Urinary bladder (tissue), 4 donors: Measurements from ENCODE around the gene NRGN. TPM values are rescaled to one million over a fixed set of nuclear protein-coding genes. Genes with fewer than 3 reads are reported as not detected.

ENCODE experiments used
- DNase-seq: peaks from one replicate; pipeline ENCODE4 v3.0.0-alpha.2; 2015; ENCODE audit errors: extremely low spot score
- H3K27ac ChIP-seq: one replicate; pipeline ENCODE4 v1.5.1; 2013; ENCODE audit warnings: low read depth, mild to moderate bottlenecking, moderate library complexity
- H3K36me3 ChIP-seq: one replicate; pipeline ENCODE4 v1.6.1; 2013; ENCODE audit warnings: mild to moderate bottlenecking, moderate library complexity; ENCODE audit not compliant: insufficient read depth
- H3K4me1 ChIP-seq: one replicate; pipeline ENCODE4 v1.6.1; 2013; ENCODE audit warnings: mild to moderate bottlenecking, moderate library complexity; ENCODE audit not compliant: insufficient read depth
- H3K4me3 ChIP-seq: one replicate; pipeline ENCODE4 v1.5.1; 2013; ENCODE audit warnings: low read depth, low read length
- WGBS: extraction: QIAGEN DNeasy Blood & Tissue Kit; methylation state at CpG from one replicate; pipeline ENCODE4 v1.1.7; 2013; 5-methylcytosine and 5-hydroxymethylcytosine counted together
- polyA plus RNA-seq: library from polyadenylated mRNA; stranded (reverse); fragments of 200-250 nt; gene quantifications from one replicate; pipeline ENCODE4 v1.2.3, GENCODE V29; 2013
- total RNA-seq: library from RNA; depleted of rRNA; stranded (reverse); fragments of >200 nt; gene quantifications from one replicate; pipeline ENCODE4 v1.2.3, GENCODE V29; 2014
- donor health status: healthy with polysubstance abuse.
- donor health status: healthy.

NRGN gene
- total and polyA plus RNA-seq, 2 donors = 0.37 to 5.1 TPM

DNA sequence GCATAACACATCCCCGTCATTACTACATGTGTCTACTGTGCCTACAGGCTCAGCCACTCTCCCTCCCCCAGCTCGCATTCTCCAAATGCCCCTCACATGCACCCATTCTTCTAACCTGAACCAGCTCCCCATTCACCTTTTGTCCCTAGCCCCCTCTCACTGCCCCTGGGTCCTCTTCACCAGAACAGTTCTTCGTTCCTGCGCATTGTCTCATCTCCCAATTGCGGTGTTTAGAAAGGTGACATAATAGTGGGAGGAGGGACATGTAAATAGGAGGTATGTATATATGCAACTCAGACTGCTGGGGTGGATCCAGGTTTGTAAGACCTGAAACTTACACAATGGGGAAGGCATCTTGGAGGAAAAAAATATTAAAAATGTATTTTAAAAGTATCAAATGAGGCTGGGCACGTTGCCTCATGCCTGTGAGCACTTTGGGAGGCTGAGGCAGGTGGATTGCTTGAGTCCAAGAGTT is 17.0 kb downstream of the NRGN start:
- Histone ChIP-seq H3K4me1 (no peaks in the 10 kb centered on the region), H3K27ac (no peak overlapping the region), H3K4me3 (no peak overlapping the region), H3K36me3 (no peaks in the 10 kb centered on the region)
- WGBS = 30% methylated on average over 6 of the region's 6 CpGs
- no peak for DNase-seq

DNA sequence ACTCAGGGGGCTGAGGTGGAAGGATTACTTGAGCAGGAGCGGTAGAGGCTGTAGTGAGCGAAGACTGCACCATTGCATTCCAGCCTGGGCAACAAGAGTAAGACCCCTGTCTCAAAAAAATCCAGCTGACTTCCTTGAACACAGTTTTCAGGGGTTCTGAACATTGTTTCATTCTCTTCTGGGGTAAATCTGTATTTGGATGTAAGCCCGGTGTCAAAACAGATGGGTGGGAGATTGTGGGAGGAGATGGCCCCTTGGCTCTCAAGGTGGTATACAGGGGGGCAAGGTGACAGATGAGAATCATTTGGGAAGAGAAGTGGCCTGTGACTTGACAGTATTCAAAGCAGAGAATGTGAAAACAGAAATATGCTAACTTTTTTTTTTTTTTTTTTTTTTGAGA is 17.6 kb downstream of the NRGN start:
- H3K27ac ChIP-seq = no peak overlapping the region
- DNase-seq = no peak
- WGBS = 40% methylated on average over 3 of the region's 3 CpGs
- H3K36me3 ChIP-seq = no peaks in the 10 kb centered on the region
- no peaks in the 10 kb centered on the region for H3K4me1 ChIP-seq
- H3K4me3 ChIP-seq = no peak overlapping the region

DNA sequence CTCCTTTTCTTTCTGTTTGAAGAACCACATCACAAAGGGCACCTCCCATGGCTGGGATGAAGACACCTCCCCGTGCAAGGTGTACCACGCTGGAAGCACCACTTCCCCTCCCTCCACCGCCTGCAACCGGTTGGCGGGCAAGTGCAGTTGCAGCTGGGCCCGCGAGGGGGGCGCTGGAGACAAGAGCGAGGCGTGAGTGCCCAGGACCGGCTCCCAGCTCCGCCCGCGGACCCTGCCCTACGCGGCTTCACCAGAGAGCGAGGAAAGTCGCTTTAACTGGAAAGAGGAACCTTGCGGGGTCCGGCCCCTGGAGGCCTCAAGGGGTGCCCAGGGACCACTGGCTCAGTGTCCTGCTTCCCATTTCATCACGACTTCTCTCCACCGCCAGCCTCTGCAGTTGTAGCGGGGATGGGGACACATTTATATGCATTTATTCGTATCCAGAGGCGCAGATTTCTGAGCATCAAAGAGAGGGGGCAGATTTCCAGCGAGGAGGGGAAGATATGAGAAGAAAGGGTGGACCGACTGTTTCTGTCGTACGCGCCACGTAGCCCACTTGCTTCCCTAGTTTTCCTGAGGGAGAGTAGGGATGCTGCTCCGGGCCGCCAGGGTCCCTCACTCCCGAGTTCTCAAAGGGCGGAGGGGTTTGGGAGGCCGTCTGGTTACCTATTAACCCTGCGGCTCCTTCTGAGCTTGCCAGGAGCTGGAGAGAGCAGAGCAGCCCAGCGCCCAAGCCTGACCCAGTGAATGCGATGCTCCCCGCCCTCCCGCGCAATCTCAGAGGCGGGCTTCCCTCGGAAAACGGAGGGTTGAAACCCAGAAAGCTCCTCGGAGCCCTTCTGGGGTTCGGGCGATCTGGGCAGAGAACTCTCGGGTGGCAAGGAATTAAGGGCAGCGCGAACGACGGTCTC is 18.9 kb downstream of the NRGN start:
- Histone ChIP-seq H3K4me3 (peak overlapping the region; percentile 14), H3K27ac (no peak overlapping the region), H3K4me1 (no peaks in the 10 kb centered on the region), H3K36me3 (no peaks in the 10 kb centered on the region)
- WGBS = 6% methylated on average over 53 of the region's 53 CpGs
- DNase-seq = no peak

DNA sequence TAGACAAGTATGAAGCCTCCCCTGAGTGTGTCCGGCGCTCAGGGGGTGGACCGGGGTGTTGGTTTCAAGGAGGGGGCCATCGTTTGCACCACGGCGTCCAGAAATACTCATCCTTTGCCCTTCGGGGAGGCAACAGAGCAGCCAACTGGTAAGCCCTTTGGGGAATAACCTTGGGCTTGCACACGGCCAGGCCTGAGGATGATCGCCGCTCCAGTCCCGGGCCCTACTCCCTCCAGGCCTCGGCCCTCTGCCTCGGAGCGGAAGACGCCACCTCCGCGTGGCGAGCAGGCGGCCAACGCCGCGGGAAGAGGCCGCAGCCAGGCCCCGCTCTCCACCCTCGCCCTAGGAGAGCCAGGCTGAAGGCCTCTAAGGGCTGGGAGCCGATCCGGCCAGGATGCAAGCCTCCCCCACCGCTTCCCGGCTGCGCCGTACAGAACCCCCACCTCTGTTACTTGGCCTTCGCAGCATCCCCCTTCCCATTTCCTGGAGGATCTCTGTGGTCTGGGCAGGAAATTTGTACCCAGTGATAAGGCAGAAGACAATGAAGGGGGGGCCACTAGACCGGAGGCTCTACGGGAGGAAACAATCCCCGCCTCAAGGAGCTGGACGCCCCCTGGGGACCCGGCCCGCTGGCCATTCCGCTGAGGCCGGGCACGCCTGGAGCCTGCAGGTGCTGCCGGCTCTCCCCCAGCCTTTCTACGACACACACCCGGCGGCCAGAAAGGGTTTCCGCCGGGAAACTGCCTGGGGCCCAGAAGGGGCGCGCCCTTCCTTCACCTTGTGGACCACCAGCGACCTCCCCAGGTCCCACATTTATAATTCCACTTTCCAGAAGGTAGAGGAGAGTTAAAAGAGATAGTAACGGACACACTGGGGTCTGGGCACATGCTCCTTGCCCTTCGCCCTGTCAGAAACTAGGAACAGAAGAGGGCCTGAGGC is 19.8 kb downstream of the NRGN start:
- H3K36me3 ChIP-seq = no peaks in the 10 kb centered on the region
- peak overlapping the region; percentile 33 for H3K4me3 ChIP-seq
- DNase-seq = no peak
- no peak overlapping the region for H3K27ac ChIP-seq
- WGBS = 28% methylated on average over 52 of the region's 52 CpGs
- no peaks in the 10 kb centered on the region for H3K4me1 ChIP-seq

DNA sequence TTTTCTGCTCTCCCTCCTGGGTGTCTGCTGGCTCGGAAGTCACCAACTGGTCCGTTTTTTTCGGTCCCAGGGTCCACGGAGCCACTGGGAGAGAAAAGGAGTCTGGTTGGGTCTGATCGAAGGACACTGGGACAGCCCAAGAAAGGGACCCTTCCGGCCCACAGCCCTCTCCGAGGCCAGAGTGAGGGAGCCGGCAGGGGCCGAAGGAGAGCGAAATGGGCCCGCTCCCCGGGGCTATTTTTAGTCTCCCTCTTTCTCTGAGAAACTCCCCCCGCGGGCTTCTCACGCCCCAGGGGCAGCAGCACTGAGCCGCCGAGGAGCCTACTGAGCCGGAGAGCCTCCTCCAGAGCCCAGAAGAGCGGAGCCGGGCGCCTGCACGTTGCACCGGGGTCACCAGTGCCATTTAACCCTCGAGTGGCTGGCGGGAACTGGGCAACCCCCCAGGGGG is 20.5 kb downstream of the NRGN start:
- 10% methylated on average over 25 of the region's 25 CpGs for WGBS
- H3K4me1 ChIP-seq = no peaks in the 10 kb centered on the region
- no peak for DNase-seq

DNA sequence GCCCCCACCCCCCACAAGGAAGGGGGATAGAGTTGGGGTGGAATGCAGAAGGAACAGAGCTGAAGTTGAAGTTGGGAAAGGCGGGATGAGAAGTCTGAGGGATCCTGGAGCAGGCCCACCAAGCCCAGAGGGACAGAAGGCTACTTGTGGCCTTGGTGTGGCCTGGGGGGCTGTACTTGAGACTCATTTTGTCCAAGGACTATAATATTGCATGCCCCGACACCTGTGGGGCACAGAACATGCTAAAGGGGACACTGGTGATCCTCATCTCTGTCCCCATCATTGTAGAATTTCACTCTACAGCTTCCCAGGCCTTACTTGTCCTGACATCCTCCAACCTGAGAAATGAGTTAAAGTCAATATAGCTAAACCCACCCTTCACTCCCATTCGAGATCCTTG is 21.1 kb downstream of the NRGN start:
- Histone ChIP-seq H3K4me1 (no peaks in the 10 kb centered on the region), H3K36me3 (no peaks in the 10 kb centered on the region), H3K27ac (no peak overlapping the region), H3K4me3 (peak overlapping the region; percentile 33)
- 70% methylated on average over 3 of the region's 3 CpGs for WGBS
- DNase-seq = no peak

More for the DNA sequence above, 20.5 kb downstream of the NRGN start:
- Histone ChIP-seq H3K36me3 (no peaks in the 10 kb centered on the region), H3K27ac (no peak overlapping the region), H3K4me3 (peak overlapping the region; percentile 33)

DNA sequence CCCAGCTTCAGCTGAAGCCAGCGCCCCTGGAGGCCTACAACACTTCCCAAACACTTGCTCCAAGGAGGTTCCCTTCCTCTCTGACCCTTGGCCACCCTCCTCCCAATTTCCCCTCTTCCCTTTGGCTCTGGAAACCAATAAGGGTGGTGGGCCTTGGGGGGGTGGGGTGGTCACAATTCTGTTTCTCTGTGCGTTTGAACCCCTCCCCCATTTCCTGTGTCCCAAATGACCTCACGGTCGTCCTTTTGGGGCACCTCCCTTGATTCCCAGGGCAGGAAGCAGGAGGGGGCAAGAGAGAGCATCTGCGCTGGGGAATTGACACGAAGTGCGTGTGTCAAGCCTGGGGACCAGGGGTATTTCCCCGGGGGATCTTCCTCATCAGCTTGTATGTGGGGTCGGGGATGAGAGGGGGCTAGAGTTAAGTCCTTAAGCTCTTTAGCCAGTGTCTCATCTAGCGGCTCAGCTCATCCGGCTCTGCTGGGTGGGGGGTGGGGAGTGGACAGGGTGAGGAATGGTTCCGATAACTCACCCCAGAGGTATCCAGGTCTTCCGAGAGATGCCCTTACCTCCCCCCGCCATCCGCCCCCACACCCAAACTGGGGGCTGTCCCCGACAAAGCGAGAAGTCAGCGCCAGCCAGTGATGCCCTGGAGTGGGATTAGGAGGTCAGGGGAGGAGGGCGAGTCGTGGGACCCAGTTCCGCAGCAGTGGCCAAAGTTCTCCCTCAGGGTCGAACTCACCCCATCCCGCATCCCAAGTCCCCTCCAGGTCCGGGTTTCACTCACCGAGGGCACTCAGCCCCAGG is 21.8 kb downstream of the NRGN start:
- Histone ChIP-seq H3K27ac (peak overlapping the region; percentile 48), H3K4me1 (no peaks in the 10 kb centered on the region), H3K4me3 (peak overlapping the region; percentile 33), H3K36me3 (no peaks in the 10 kb centered on the region)
- no peak for DNase-seq
- 14% methylated on average over 25 of the region's 25 CpGs for WGBS

DNA sequence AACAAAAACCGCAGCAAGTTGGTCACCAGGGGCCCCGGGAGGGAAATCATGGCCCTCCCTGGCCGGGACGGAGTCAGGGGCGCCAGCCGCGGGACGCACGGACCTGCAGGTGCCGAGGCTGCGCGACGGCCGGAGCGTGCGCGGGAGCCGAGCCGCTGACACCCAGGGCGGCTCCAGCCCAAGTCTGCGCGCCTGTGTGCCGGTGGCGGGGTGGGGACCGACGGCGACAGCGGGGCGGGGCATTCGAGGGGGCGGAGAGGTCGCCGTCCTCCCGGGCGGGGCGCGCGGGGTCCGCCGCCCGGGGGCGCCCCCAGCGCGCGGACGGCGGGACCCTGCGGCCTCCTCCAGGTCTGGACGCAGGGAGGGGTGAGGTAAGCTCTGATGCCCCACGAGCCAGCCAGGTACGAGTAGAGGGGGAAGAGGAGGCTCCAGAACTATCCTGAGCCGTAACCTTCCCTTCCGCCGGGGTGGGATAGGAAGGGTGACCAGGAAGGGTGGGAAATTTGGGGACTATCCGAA is 22.4 kb downstream of the NRGN start, which contains the start of gene ESAM:
Gene ESAM (minus strand): TSS at position 186 of the 519 bp plus-strand sequence. CDS start 136 bp downstream, at position 50.
- DNase-seq = no peak
- Histone ChIP-seq H3K36me3 (peaks cover under 1% of the 10 kb centered on the region), H3K27ac (peak within 1 kb of the TSS; percentile 48), H3K4me3 (peak within 1 kb of the TSS; percentile 33), H3K4me1 (no peaks in the 10 kb centered on the region)
- WGBS = under 1% methylated on average over 55 of the region's 55 CpGs

DNA sequence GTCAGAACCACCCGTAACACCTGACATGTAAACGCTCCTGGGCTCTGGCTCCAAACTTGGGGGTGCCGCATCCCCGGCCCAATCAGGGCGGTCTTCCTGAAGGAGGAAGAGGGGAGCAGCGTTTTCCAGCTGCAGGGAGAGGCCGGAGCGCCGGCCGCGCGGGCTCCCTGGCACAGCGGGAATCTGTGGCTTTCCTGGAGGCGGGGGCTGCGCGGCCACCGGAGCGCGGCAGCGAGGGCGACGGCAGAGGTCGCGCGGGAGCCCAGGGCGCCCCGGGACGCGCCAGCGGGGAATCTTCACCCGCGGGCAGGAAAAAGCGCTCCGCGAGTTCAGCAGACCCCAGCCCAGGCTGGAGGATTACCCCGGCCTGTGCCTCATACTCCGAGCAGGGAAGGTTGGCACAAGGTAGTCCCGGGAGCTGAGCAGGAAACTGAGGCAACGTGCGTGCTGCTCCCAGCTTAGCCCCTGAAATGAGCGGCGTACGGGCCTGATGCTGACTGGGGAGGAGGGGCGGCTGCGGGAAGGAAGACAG is 22.9 kb downstream of the NRGN start:
- Histone ChIP-seq H3K27ac (no peak overlapping the region), H3K4me1 (no peaks in the 10 kb centered on the region), H3K36me3 (peaks cover 3% of the 10 kb centered on the region), H3K4me3 (peak overlapping the region; percentile 33)
- under 1% methylated on average over 45 of the region's 45 CpGs for WGBS
- no peak for DNase-seq

DNA sequence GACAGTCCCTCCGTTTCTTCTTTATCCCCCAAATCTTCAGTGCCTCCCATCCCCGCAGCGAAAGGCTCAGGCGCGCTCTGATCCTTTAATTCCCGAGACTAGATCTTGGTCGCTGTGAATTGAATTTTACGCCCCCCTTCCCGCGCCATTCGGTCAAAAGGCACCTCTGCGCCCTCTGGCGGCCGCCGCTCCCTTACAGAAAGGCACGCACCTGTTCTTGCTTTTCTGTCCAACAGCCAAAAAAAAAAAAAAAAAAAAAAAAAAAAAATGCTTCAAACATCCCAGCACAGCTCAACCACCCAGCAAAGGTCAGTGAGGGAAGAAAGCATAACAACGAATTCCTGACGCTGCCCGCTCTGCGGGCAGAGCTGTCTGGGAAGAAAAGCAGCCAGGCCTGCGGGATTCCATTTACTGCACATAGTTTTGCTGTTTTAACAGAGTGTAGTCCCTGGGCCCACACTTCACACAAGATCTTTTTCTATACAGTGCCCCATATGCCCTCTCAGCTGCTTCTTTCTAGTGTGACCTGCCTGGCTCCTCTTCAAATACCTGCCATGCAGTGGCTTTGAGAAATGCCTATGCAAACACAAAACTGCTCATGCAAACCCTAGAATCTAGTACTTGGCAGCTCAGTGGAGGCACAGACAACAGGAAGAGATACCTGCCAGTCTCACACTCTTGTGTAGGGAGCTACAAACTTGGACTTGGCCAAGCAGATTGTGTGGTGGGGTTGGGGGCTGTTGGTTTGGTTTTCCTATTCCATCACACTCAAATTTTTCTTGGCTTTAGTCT is 23.6 kb downstream of the NRGN start:
- no peak for DNase-seq
- H3K27ac ChIP-seq = no peak overlapping the region
- peaks cover 3% of the 10 kb centered on the region for H3K36me3 ChIP-seq
- 7% methylated on average over 21 of the region's 21 CpGs for WGBS
- H3K4me3 ChIP-seq = peak overlapping the region; percentile 33
- no peaks in the 10 kb centered on the region for H3K4me1 ChIP-seq

DNA sequence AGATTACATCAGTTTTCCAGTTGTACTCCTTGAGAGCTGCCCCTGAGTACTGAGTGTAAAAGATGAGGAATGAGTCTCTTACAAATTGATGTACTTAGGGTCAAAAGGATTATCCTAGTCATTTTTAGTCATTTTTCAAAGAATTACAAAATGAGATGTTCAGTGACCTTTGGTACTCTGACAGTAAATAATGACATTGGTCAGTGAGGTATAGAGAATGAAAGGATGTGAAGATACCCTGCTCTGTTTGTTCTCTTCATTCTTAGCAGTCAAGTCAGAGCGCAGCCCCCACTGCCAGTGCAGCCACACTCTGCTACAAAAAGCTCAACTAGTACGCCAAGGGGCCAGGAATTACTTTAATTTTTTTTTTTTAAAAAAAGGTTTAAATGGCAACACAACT is 26.4 kb downstream of the NRGN start:
- 95% methylated on average over 2 of the region's 2 CpGs for WGBS
- Histone ChIP-seq H3K27ac (no peak overlapping the region), H3K4me3 (no peak overlapping the region), H3K4me1 (no peaks in the 10 kb centered on the region), H3K36me3 (peaks cover 3% of the 10 kb centered on the region)
- DNase-seq = no peak

DNA sequence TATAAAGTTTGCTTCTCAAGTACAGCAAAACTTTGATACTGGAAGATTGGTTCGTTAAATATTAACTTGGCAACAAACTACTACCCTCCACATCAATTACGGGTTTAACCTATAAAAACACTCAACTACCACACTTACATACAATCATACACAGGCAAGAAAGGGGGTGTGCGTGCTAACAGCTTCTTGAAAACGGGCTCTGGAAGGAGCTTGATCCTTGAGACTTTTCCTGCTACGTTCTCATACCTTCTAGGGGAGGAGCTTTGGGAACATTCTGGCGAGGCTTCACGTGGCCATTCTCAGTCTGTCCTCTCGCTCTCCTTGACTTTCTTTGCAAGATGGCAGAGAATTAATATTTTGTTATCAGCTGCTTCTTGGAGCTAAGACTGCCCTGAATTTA is 29.2 kb downstream of the NRGN start:
- no peak for DNase-seq
- no peak overlapping the region for H3K4me3 ChIP-seq
- 86% methylated on average over 8 of the region's 8 CpGs for WGBS
- H3K36me3 ChIP-seq = peaks cover 3% of the 10 kb centered on the region
- H3K4me1 ChIP-seq = no peaks in the 10 kb centered on the region
- no peak overlapping the region for H3K27ac ChIP-seq
